HG03064 (cell line): Measurements from ENCODE around the gene PANX1.
"Not testable (repeated sequence)": the region's sequence is repeated elsewhere in the genome, so short reads cannot be mapped to it uniquely, and the experiment has no call there.

Experiments used
- ATAC-seq: cut with Tn5 transposase; IDR thresholded peaks from one replicate; pipeline ENCODE4 v1.9.1; 2021; ENCODE audit warnings: low read depth; ENCODE audit not compliant: unreplicated experiment

PANX1 gene

GRCh38 chr11:94148189-94148588 is 19.5 kb downstream of the PANX1 start:
- no peak for ATAC-seq

GRCh38 chr11:94149431-94150017 is 20.9 kb downstream of the PANX1 start:
- no peak for ATAC-seq

GRCh38 chr11:94150056-94150455 is 21.4 kb downstream of the PANX1 start:
- no peak for ATAC-seq

- ATAC-seq: no peak
Observed at GRCh38 chr11:94150704-94151685, 22.4 kb downstream of the PANX1 start.

- peak; percentile 48 for ATAC-seq
Observed at GRCh38 chr11:94151903-94152677, 23.4 kb downstream of the PANX1 start.

GRCh38 chr11:94152678-94153065 is 24.0 kb downstream of the PANX1 start:
- no peak for ATAC-seq

- no peak for ATAC-seq
Observed at GRCh38 chr11:94153320-94153719, 24.7 kb downstream of the PANX1 start.

GRCh38 chr11:94154095-94154856 is 25.6 kb downstream of the PANX1 start:
- ATAC-seq: no peak

GRCh38 chr11:94157339-94157738 is 28.7 kb downstream of the PANX1 start:
- ATAC-seq: not testable (repeated sequence)

GRCh38 chr11:94168882-94169281 is 40.2 kb downstream of the PANX1 start:
- no peak for ATAC-seq

GRCh38 chr11:94169516-94169915 is 40.9 kb downstream of the PANX1 start:
- no peak for ATAC-seq

GRCh38 chr11:94169930-94170545 is 41.4 kb downstream of the PANX1 start:
- no peak for ATAC-seq

GRCh38 chr11:94170953-94171352 is 42.3 kb downstream of the PANX1 start:
- ATAC-seq: no peak

- no peak for ATAC-seq
Observed at GRCh38 chr11:94171693-94172440, 43.2 kb downstream of the PANX1 start.

- ATAC-seq: no peak
Observed at GRCh38 chr11:94175535-94175934, 46.9 kb downstream of the PANX1 start.

GRCh38 chr11:94178331-94178730 is 49.7 kb downstream of the PANX1 start:
- ATAC-seq: no peak

- no peak for ATAC-seq
Observed at GRCh38 chr11:94179696-94180095, 51.1 kb downstream of the PANX1 start.

GRCh38 chr11:94181526-94181925 is 52.9 kb downstream of the PANX1 start:
- ATAC-seq: no peak

GRCh38 chr11:94181943-94182342 is 53.3 kb downstream of the PANX1 start:
- no peak for ATAC-seq
